Measurements from ENCODE around the gene SECTM1.

The SECTM1 gene

DNA sequence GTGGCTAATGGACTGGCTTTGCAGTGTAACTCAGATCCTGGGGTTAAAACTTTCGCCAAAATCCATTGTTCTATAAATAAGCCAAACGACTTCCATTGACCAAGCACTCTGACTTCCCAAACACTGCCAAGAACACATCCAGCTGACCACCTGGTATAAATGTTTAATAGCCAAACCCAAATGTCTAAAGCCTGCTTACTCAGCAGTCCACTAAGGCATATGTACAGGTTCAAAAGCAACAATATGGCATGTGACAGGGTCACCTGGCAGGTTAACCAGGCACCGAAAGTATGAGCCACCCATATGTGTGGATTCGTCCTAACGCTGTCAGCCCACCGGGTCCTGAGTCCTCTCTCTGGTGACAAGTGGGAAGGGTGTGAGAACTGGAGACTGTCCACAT, 62.2 kb downstream of the SECTM1 start:
- TF ChIP-seq, protein P1, sequence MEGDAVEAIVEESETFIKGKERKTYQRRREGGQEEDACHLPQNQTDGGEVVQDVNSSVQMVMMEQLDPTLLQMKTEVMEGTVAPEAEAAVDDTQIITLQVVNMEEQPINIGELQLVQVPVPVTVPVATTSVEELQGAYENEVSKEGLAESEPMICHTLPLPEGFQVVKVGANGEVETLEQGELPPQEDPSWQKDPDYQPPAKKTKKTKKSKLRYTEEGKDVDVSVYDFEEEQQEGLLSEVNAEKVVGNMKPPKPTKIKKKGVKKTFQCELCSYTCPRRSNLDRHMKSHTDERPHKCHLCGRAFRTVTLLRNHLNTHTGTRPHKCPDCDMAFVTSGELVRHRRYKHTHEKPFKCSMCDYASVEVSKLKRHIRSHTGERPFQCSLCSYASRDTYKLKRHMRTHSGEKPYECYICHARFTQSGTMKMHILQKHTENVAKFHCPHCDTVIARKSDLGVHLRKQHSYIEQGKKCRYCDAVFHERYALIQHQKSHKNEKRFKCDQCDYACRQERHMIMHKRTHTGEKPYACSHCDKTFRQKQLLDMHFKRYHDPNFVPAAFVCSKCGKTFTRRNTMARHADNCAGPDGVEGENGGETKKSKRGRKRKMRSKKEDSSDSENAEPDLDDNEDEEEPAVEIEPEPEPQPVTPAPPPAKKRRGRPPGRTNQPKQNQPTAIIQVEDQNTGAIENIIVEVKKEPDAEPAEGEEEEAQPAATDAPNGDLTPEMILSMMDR (IDR thresholded peaks at IDR 0.05; ENCODE audit: insufficient read depth, low read length, poor library complexity, severe bottlenecking) = no peak
- DNase-seq (ENCODE audit: extremely low read depth, insufficient read length) = no peak
- peaks cover 19% of the 10 kb centered on the region for H3K36me3 ChIP-seq (ENCODE audit: control insufficient read depth, insufficient read depth, low read length)
- H3K27me3 ChIP-seq (replicated peaks; ENCODE audit: control insufficient read depth, insufficient read depth, low read length) = no peaks in the 10 kb centered on the region
- no peak overlapping the region for H3K4me3 ChIP-seq (replicated peaks; ENCODE audit: low read depth, low read length)

Data from GM06990 (cell line).